ENCODE data around the gene FLAD1. TPM values are rescaled to one million over a fixed set of nuclear protein-coding genes. Genes with fewer than 3 reads are reported as not detected.
A peak's percentile ranks its signal among the peaks of the same experiment; 100 is the strongest.

FLAD1 gene
- total RNA-seq, 1 donor from 2014 or later, result 28.7 TPM

DNA sequence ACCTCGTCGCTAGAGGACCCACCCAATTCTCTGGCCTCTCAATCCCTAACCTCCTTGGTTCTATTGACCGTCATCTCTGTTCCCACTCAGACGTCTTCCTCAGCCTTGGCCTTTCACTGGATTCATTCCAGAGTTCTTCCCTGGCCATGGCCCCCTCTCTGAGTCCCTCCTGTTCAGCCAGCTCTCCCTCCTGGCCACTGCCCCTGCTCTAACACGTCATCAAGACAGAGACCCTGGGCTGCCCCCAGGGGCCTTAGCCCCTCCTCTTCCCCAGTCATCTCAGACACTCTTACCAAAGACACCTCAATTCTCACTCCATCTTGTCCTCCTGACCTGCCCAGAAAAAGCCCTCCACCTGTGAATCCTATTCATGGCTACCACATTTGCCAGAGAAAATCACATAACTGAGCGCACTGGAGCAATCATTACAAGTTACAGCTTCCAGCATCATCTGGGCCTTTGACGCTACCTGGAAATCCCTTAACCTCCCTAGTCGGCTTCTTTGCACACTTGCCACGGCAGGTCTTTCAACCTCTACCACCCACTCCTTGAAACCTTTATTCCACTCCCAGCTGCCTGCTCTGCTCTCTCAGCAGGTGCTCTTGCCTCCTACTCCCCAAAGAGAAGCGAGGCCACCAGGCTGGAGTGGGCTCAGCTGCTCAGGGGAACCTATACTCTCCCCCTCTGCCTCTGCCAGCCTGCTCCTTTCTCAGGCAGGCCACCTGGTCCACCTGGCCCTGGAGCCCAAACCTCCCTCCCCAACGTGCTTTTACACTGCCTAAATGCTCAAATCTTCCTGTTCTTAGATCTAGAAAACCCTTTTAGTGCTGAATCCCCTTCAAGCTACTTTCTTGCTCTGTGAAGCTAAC lies 36.5 kb downstream of the FLAD1 start:
- no peaks in the 10 kb centered on the region for H3K9me3 Mint-ChIP-seq (ENCODE audit: low read depth)
- H3K36me3 Mint-ChIP-seq (ENCODE audit: low read depth), result peaks cover 3% of the 10 kb centered on the region
- peak overlapping the region; percentile 43 for H3K27ac Mint-ChIP-seq (ENCODE audit: unreplicated experiment)
- TF ChIP-seq, protein P1, sequence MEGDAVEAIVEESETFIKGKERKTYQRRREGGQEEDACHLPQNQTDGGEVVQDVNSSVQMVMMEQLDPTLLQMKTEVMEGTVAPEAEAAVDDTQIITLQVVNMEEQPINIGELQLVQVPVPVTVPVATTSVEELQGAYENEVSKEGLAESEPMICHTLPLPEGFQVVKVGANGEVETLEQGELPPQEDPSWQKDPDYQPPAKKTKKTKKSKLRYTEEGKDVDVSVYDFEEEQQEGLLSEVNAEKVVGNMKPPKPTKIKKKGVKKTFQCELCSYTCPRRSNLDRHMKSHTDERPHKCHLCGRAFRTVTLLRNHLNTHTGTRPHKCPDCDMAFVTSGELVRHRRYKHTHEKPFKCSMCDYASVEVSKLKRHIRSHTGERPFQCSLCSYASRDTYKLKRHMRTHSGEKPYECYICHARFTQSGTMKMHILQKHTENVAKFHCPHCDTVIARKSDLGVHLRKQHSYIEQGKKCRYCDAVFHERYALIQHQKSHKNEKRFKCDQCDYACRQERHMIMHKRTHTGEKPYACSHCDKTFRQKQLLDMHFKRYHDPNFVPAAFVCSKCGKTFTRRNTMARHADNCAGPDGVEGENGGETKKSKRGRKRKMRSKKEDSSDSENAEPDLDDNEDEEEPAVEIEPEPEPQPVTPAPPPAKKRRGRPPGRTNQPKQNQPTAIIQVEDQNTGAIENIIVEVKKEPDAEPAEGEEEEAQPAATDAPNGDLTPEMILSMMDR (IDR thresholded peaks at IDR 0.05), result no peak
- no peak for DNase-seq (ENCODE audit: low spot score)
- no peaks in the 10 kb centered on the region for H3K27me3 Mint-ChIP-seq (ENCODE audit: low read depth)
- H3K4me1 Mint-ChIP-seq (ENCODE audit: low read depth), result peaks cover 19% of the 10 kb centered on the region
- no peak overlapping the region for H3K4me3 Mint-ChIP-seq (ENCODE audit: unreplicated experiment)

DNA sequence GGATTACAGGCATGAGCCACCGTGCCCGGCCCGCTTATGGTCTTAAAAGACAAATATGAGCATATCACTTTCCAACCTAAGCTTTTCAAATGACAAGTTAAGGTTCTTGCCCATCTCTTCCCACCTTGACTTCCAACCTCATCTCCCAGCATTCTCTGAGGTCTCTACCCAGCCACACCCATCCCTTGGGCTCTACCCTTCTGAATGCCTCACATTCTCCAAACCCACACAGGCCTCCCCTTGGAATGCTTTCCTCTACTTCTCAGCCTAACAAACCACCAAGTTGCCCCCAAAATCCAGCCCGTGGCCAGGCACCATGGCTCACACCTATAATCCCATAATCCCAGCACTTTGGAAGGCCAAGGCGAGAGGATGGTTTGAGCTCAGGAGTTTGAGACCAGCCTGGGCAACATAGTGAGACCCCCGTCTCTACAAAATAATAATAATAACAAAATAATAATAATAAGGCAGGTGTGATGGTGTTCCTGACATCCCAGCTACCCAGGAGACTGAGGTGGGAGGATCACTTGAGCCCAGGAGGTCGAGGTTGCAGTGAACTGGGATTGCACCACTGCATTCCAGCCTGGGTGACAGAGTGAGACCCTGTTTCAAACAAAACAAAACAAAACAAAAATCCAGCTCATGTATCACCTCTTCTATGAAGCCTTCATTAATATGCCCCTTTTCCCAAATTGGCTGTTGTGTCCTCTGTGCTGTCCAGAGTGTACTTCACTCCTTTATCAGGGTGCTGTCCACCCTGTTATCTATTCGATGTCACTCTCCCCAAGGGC lies 39.2 kb downstream of the FLAD1 start:
- Mint-ChIP-seq H3K9me3 (ENCODE audit: low read depth) (no peaks in the 10 kb centered on the region), H3K4me3 (ENCODE audit: unreplicated experiment) (no peak overlapping the region), H3K27me3 (ENCODE audit: low read depth) (no peaks in the 10 kb centered on the region), H3K27ac (ENCODE audit: unreplicated experiment) (no peak overlapping the region), H3K36me3 (ENCODE audit: low read depth) (no peaks in the 10 kb centered on the region), H3K4me1 (ENCODE audit: low read depth) (peaks cover 15% of the 10 kb centered on the region)
- TF ChIP-seq, protein P1 (IDR thresholded peaks at IDR 0.05), result no peak
- DNase-seq (ENCODE audit: low spot score), result no peak

DNA sequence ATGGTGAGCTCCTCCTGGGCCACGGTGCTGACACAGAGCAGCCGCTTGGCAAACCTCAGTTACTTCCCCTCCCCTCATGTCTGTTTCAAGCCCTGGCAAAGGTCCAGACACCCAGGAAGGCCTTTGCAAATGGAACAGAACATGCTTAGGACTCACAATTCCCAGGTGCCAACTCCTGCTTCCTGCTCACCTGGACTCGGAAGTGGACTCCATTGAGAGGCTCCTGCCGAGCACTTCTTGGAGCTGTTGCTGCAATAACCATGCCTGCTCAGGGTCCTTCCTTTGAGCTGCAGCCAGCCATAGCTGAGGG lies 39.7 kb downstream of the FLAD1 start:
- Mint-ChIP-seq H3K4me3 (ENCODE audit: unreplicated experiment) (no peak overlapping the region), H3K27ac (ENCODE audit: unreplicated experiment) (no peak overlapping the region), H3K36me3 (ENCODE audit: low read depth) (no peaks in the 10 kb centered on the region), H3K9me3 (ENCODE audit: low read depth) (no peaks in the 10 kb centered on the region), H3K27me3 (ENCODE audit: low read depth) (no peaks in the 10 kb centered on the region), H3K4me1 (ENCODE audit: low read depth) (peaks cover 11% of the 10 kb centered on the region)
- TF ChIP-seq, protein P1 (IDR thresholded peaks at IDR 0.05), result no peak
- no peak for DNase-seq (ENCODE audit: low spot score)

DNA sequence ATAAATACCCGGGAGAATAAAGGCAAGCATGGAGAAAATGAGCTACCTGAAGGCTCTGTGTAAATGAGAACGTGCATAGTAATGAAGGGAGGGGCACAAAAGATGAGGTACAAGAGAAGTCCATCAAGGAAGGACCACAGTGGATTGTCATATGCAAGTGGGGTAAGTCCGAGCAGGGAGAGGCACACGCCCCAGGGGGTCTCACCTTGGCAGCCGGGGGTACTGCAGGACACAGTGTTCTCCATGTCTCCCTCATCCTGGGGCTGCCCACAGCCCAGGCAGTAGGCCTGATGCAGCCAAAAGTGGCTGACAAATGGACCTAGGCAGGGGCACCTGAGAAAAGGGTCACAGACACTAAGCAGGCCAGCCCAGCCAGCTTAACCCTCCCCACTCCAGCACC lies 40.5 kb downstream of the FLAD1 start:
- TF ChIP-seq, protein P1 (IDR thresholded peaks at IDR 0.05), result no peak
- Mint-ChIP-seq H3K36me3 (ENCODE audit: low read depth) (no peaks in the 10 kb centered on the region), H3K4me1 (ENCODE audit: low read depth) (peaks cover 9% of the 10 kb centered on the region), H3K27ac (ENCODE audit: unreplicated experiment) (no peak overlapping the region), H3K9me3 (ENCODE audit: low read depth) (no peaks in the 10 kb centered on the region), H3K27me3 (ENCODE audit: low read depth) (no peaks in the 10 kb centered on the region), H3K4me3 (ENCODE audit: unreplicated experiment) (no peak overlapping the region)
- no peak for DNase-seq (ENCODE audit: low spot score)

DNA sequence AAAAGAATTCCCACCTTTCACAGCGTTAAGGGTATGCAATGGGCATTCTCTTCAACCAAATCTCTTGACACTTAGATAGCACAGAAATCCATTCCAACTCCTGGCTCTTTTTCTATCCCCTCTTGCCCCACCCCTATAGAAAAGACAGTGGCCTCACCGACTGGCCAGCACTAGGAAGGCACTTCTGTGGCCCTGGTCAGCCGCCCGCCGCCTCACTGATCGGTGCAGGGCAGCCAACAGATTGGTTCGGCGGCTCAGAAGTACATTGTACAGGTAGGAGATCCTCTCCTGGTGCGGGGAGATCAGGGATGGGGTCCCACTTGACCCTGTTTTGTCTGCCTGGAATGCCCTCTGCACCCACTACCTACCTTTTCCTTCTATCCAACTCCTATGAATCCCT lies 41.2 kb downstream of the FLAD1 start:
- H3K27ac Mint-ChIP-seq (ENCODE audit: unreplicated experiment), result no peak overlapping the region
- no peak overlapping the region for H3K4me3 Mint-ChIP-seq (ENCODE audit: unreplicated experiment)
- no peaks in the 10 kb centered on the region for H3K9me3 Mint-ChIP-seq (ENCODE audit: low read depth)
- no peaks in the 10 kb centered on the region for H3K36me3 Mint-ChIP-seq (ENCODE audit: low read depth)
- no peaks in the 10 kb centered on the region for H3K27me3 Mint-ChIP-seq (ENCODE audit: low read depth)
- peaks cover 4% of the 10 kb centered on the region for H3K4me1 Mint-ChIP-seq (ENCODE audit: low read depth)
- no peak for DNase-seq (ENCODE audit: low spot score)
- TF ChIP-seq, protein P1 (IDR thresholded peaks at IDR 0.05), result no peak
